ENCODE measurements around the gene PCNA.
A peak's percentile ranks its signal among the peaks of the same experiment; 100 is the strongest.
"Not testable (repeated sequence)": the region's sequence is repeated elsewhere in the genome, so short reads cannot be mapped to it uniquely, and the experiment has no call there.

PCNA gene

DNA sequence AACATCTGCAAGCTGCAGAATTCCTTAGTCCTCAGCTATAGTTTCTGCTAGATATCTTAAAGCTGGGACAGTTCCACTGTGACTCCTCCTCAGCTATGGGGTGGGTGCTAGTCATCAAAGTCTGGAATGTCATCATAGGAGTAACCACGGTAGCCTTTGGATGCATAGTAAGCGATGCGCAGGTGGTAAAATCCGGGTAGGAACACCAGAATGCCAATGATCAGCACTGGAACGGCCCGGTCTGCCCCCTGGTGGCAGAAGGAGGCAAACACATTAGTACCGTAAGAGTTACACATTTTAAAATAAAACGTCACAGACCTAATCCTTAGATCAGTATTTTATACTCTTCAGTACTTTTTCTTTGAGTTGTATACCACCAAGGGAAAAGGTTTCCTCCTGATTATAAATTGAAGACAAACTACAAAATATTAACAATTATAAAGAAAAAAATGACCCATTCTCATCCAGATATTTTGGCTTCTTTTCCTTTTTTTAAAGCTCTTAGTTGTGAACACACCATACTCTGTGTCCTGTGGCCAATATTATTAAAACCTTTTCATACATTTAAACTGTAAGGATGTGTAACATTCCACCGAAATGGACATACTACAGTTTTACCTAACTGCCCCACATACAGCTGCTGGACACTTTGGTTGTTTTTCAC lies 18.9 kb downstream of the PCNA start:
- TF ChIP-seq Cebpa-rat (IDR thresholded peaks at IDR 0.05) = no peak
- H3K9ac ChIP-seq = peak overlapping the region in 1 of 11 experiments; percentile 58; a peak in 1 of 22 replicates
- peak overlapping the region in 1 of 11 experiments; percentile 38; a peak in 1 of 22 replicates for H3K27ac ChIP-seq
- H3K27me3 ChIP-seq = no peaks in the 10 kb centered on the region
- H3K4me1 ChIP-seq = peaks cover 0 to 30% (median 0%) of the 10 kb centered on the region in 10 experiments; a peak in 3 of 20 replicates
- H3K4me2 ChIP-seq = peak overlapping the region in 1 of 11 experiments; percentile 31; a peak in 1 of 22 replicates
- H3K36me3 ChIP-seq = peaks cover 68 to 100% (median 94%) of the 10 kb centered on the region in 11 experiments
- H4K20me1 ChIP-seq = peaks cover 0 to 7% (median 0%) of the 10 kb centered on the region in 11 experiments; a peak in 4 of 22 replicates
- H3K9me3 ChIP-seq (replicated peaks in 1 of 11) = no peaks in the 10 kb centered on the region
- no peak overlapping the region for H3K4me3 ChIP-seq

GRCh38 chr20:5099909-5100308 lies 19.8 kb downstream of the PCNA start:
- not testable (repeated sequence) for H3K27ac ChIP-seq; H3K4me3 ChIP-seq; H3K9ac ChIP-seq; H3K4me2 ChIP-seq; H3K27me3 ChIP-seq; H4K20me1 ChIP-seq; H3K9me3 ChIP-seq (replicated peaks in 1 of 11)
- Histone ChIP-seq H3K36me3 (peaks cover 59 to 97% (median 87%) of the 10 kb centered on the region in 11 experiments), H3K4me1 (peaks cover 0 to 30% (median 0%) of the 10 kb centered on the region in 10 experiments; a peak in 3 of 20 replicates)

DNA sequence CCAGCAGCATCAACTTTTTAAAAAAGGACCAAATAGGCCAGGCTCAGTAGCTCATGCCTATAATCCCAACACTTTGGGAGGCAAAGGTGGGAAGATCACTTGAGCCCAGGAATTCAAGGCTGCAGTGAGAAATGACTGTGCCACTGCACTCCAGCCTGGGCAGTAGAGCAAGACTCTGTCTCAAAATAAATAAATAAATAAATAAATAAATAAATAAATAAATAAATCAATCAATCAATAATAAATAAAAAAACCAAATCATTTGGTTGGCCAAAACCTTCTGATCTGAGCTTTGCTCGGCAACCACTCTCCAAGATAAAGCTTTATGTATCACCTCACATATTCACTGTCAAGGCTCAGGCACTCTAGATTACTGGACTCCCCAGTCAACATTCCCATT lies 20.7 kb downstream of the PCNA start:
- H3K27ac ChIP-seq; H3K9ac ChIP-seq; H4K20me1 ChIP-seq; H3K9me3 ChIP-seq (replicated peaks in 1 of 11); H3K27me3 ChIP-seq; H3K4me3 ChIP-seq: not testable (repeated sequence)
- Histone ChIP-seq H3K4me1 (peaks cover 0 to 33% (median 0%) of the 10 kb centered on the region in 10 experiments; a peak in 3 of 20 replicates), H3K36me3 (peaks cover 50 to 88% (median 78%) of the 10 kb centered on the region in 11 experiments), H3K4me2 (peak overlapping the region in 2 of 11 experiments; percentile 35 to 37; a peak in 4 of 22 replicates)

DNA sequence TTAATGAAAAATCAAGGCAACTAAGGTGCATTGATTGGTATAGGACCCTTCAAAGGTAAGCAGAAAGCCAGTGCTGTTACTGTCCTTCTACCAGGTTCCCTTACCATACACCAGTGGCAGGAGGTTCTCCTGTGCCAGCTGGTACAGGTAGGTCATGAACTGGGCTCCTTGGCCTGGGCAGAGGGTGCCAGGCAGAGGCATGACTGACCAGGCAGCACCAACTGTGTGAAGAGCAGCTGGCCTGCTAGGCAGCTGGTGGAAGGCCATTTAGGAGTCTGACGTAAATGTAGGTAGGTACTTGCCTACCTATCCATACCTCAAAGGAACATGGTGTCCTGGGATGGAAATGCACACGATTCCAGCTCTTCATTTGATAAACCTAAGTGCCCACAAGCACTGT lies 23.3 kb downstream of the PCNA start:
- Histone ChIP-seq H4K20me1 (no peaks in the 10 kb centered on the region; a peak in 2 of 22 replicates), H3K4me3 (no peak overlapping the region), H3K4me1 (peaks cover 0 to 54% (median 15%) of the 10 kb centered on the region in 10 experiments; a peak in 11 of 20 replicates), H3K36me3 (peaks cover 25 to 74% (median 57%) of the 10 kb centered on the region in 11 experiments), H3K27ac (peak overlapping the region in 1 of 11 experiments; percentile 40; a peak in 1 of 22 replicates), H3K4me2 (no peak overlapping the region), H3K9me3 (replicated peaks in 1 of 11) (no peaks in the 10 kb centered on the region), H3K27me3 (no peaks in the 10 kb centered on the region), H3K9ac (no peak overlapping the region)
- TF ChIP-seq Cebpa-rat (IDR thresholded peaks at IDR 0.05) = no peak

DNA sequence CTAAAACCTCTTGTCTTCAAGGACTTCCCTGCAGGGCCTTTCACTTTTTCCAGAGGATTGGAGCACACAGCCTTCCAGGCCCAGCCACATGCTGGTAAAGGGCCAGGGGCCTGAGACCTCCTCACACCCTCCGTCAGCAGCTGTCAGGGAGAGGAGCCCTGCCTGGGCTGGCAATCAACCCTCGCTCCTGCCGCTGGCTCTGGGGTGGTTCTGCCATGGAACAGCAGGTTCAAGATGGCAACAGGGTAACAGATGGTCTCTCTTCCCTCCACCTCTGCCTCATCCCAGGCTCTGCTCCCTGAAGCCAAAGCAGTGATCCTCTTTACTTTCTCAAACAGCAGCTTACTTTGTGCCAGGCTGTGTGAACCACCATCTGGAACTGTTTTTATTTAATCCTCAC lies 23.8 kb downstream of the PCNA start:
- H3K4me1 ChIP-seq = peaks cover 0 to 54% (median 19%) of the 10 kb centered on the region in 10 experiments; a peak in 14 of 20 replicates
- no peak overlapping the region for H3K4me2 ChIP-seq
- H3K27me3 ChIP-seq = no peaks in the 10 kb centered on the region
- H3K9ac ChIP-seq = 0 out of 22 replicates have a peak overlapping the region, but pooled peaks of 1 of the 11 experiments have one; percentile 28
- H4K20me1 ChIP-seq = no peaks in the 10 kb centered on the region; a peak in 1 of 22 replicates
- TF ChIP-seq Cebpa-rat (IDR thresholded peaks at IDR 0.05) = no peak
- no peaks in the 10 kb centered on the region for H3K9me3 ChIP-seq (replicated peaks in 1 of 11)
- no peak overlapping the region for H3K4me3 ChIP-seq
- peaks cover 21 to 71% (median 52%) of the 10 kb centered on the region in 11 experiments for H3K36me3 ChIP-seq
- H3K27ac ChIP-seq = peak overlapping the region in 1 of 11 experiments; percentile 40; a peak in 1 of 22 replicates

DNA sequence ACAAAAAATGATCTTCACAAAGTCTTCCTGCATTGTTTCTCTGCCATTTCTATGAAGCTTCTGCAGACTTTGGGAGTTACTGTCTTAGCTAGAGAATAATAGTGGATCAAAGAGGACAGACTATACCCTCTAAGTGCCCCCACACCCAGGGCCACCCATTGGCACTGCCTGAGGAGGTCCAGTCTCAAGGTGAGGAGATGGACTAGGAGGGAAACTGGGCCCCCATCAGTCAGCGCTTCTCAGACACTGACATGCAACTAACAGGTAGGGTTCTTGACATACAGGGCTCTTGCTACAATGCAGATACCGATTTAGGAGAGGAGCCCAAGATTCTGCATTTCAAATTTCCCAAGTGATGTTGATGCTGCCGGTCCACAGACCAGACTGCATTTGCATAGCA lies 24.3 kb downstream of the PCNA start:
- no peaks in the 10 kb centered on the region for H3K9me3 ChIP-seq (replicated peaks in 1 of 11)
- peaks cover 2 to 57% (median 24%) of the 10 kb centered on the region in 10 experiments; a peak in 19 of 20 replicates for H3K4me1 ChIP-seq
- H3K27me3 ChIP-seq = no peaks in the 10 kb centered on the region
- TF ChIP-seq Cebpa-rat (IDR thresholded peaks at IDR 0.05) = no peak
- no peak overlapping the region for H3K4me3 ChIP-seq
- H3K4me2 ChIP-seq = no peak overlapping the region
- H3K36me3 ChIP-seq = peaks cover 20 to 66% (median 50%) of the 10 kb centered on the region in 11 experiments
- H3K9ac ChIP-seq = no peak overlapping the region
- H3K27ac ChIP-seq = peak overlapping the region in 4 of 11 experiments; percentile 9 to 40 (median 22); a peak in 4 of 22 replicates
- no peaks in the 10 kb centered on the region; a peak in 1 of 22 replicates for H4K20me1 ChIP-seq

- Histone ChIP-seq H3K9ac (peak overlapping the region in 1 of 11 experiments; percentile 30; a peak in 1 of 22 replicates), H4K20me1 (no peaks in the 10 kb centered on the region; a peak in 1 of 22 replicates), H3K36me3 (peaks cover under 1 to 40% (median 24%) of the 10 kb centered on the region in 11 experiments; a peak in 21 of 22 replicates), H3K27ac (peak overlapping the region in 7 of 11 experiments; percentile 2 to 93 (median 31); a peak in 9 of 22 replicates), H3K9me3 (replicated peaks in 1 of 11) (no peaks in the 10 kb centered on the region), H3K27me3 (no peaks in the 10 kb centered on the region), H3K4me1 (peaks cover 13 to 70% (median 44%) of the 10 kb centered on the region in 10 experiments), H3K4me3 (no peak overlapping the region), H3K4me2 (peak overlapping the region in 5 of 11 experiments; percentile 39 to 57 (median 50); a peak in 9 of 22 replicates)
- TF ChIP-seq Cebpa-rat (IDR thresholded peaks at IDR 0.05) = no peak
Measured at GRCh38 chr20:5092765-5093339, 26.9 kb downstream of the PCNA start.

DNA sequence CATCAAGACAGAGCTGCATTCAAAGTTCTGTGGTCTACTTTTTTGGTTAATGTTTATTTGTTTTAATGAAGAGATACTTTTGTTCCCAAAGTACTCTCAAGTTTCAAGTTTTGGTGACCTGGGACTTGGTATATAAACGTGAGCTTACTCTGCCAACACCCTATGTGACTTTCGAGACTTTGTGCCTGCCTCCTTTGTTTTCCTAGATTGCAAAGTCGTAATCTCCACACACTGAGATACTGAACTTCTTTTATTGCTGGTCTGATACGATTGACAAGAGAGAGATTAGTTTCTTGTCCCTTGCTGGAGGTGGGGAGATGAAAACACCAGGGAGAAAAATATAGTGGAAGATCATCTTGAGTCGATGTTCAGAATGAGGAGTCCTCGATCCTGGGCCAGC lies 27.9 kb downstream of the PCNA start:
- H3K4me3 ChIP-seq = no peak overlapping the region
- H3K4me1 ChIP-seq = peaks cover 13 to 79% (median 48%) of the 10 kb centered on the region in 10 experiments
- no peaks in the 10 kb centered on the region for H3K27me3 ChIP-seq
- H3K27ac ChIP-seq = peak overlapping the region in 8 of 11 experiments; percentile 2 to 93 (median 67); a peak in 11 of 22 replicates
- H4K20me1 ChIP-seq = no peaks in the 10 kb centered on the region; a peak in 1 of 22 replicates
- no peaks in the 10 kb centered on the region for H3K9me3 ChIP-seq (replicated peaks in 1 of 11)
- no peak overlapping the region for H3K9ac ChIP-seq
- H3K36me3 ChIP-seq = peaks cover 0 to 31% (median 17%) of the 10 kb centered on the region in 11 experiments; a peak in 20 of 22 replicates
- peak overlapping the region in 5 of 11 experiments; percentile 1 to 86 (median 76); a peak in 5 of 22 replicates for H3K4me2 ChIP-seq
- TF ChIP-seq Cebpa-rat (IDR thresholded peaks at IDR 0.05) = no peak

DNA sequence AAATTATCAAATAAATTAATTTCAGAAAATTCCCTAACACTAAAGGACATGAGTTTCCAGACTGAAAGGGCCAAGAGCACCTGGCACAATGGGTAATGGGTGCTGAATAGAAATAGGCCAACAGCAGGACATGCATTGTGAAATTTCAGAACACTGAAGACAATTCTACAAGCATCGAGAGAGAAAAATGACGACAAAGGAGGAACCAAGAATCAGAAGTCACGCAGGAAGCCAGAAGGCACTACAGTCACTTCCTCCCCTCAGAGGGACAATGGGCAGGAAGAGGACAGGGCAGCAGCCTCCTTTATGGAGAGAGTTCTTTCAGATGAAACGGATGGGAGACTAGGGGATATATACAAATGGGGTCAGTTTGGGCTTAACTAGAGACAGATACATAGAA lies 29.6 kb downstream of the PCNA start:
- peak in 6 of 11 experiments; percentile 22 to 70 (median 56); a peak in 7 of 22 replicates for TF ChIP-seq Cebpa-rat (IDR thresholded peaks at IDR 0.05)
- Histone ChIP-seq H3K9ac (peak overlapping the region in 9 of 11 experiments; percentile 52 to 77 (median 68); a peak in 17 of 22 replicates), H3K4me2 (peak overlapping the region; percentile 11 to 86 (median 72); a peak in 20 of 22 replicates), H3K27ac (peak overlapping the region; percentile 27 to 93 (median 88)), H4K20me1 (no peaks in the 10 kb centered on the region), H3K4me1 (peaks cover 22 to 96% (median 63%) of the 10 kb centered on the region in 10 experiments), H3K36me3 (peaks cover 0 to 14% (median 2%) of the 10 kb centered on the region in 11 experiments; a peak in 5 of 22 replicates), H3K9me3 (replicated peaks in 1 of 11) (no peaks in the 10 kb centered on the region), H3K27me3 (no peaks in the 10 kb centered on the region), H3K4me3 (no peak overlapping the region)

All from BLaER1 treated with 17β-estradiol and CSF1 and Interleukin-3, amounts not matched to agents 10 nM and 100 nM (cell line).